B cell (primary cell): ENCODE results near the gene C2CD3. TPM values are rescaled to one million over a fixed set of nuclear protein-coding genes. Genes with fewer than 3 reads are reported as not detected.
A peak's percentile ranks its signal among the peaks of the same experiment; 100 is the strongest.

Source experiments
- ATAC-seq: fragments of 200-7000 bp; cut with Tn5 transposase; one replicate; pipeline ENCODE4 v1.10.0; 2021; ENCODE audit warnings: low read depth, mild to moderate bottlenecking, moderate number of reproducible peaks, moderate library complexity
- CTCF ChIA-PET: fragments of 350-600 bp; sonication (Branson Sonifier 250); formaldehyde crosslinking; loops from one replicate; lab custom pipeline; 2021; ENCODE audit warnings: antibody characterized with exemption, inconsistent platforms; lab: Charles Lee
- POLR2A ChIA-PET: fragments of 350-600 bp; sonication (Branson Sonifier 250); formaldehyde crosslinking; loops from one replicate; lab custom pipeline; 2021; ENCODE audit warnings: antibody characterized with exemption; lab: Charles Lee
- DNase-seq: peaks from one replicate; pipeline ENCODE4 v3.0.0; 2013
- H2AFZ ChIP-seq: 2 replicates; pipeline ENCODE4 v1.6.1; 2012; ENCODE audit warnings: mild to moderate bottlenecking, low read depth, low read length; ENCODE audit not compliant: insufficient read depth, poor library complexity, severe bottlenecking
- H3K27ac ChIP-seq, 2 donors: 1 replicate in 1 of 2; 2 replicates in 1 of 2; pipeline ENCODE4 v1.5.1; 2012 to 2013; ENCODE audit warnings: low read length in 2 of 2, mild to moderate bottlenecking in 2 of 2, moderate library complexity in 1 of 2
- H3K27me3 ChIP-seq, 4 experiments: fragments of 200-600 bp in 1 of 4; sonication (generic) in 1 of 4; replicated peaks in 1 of 4; 1 replicate in 2 of 4; 2 replicates in 2 of 4; pipeline versions ENCODE4 v1.6.1 to v1.7.0; 2013 to 2016; ENCODE audit warnings: low read length in 3 of 4, mild to moderate bottlenecking in 2 of 4, mixed read lengths in 1 of 4, moderate library complexity in 1 of 4; ENCODE audit not compliant: insufficient read depth in 4 of 4, control insufficient read depth in 3 of 4; ENCODE audit errors: control extremely low read depth in 1 of 4
- H3K36me3 ChIP-seq, 2 experiments: replicated peaks in 1 of 2; 1 replicate in 1 of 2; 2 replicates in 1 of 2; pipeline versions ENCODE4 v1.6.1 to v1.7.1; 2013; ENCODE audit warnings: low read length in 1 of 2; ENCODE audit not compliant: insufficient read depth in 2 of 2, control insufficient read depth in 1 of 2; ENCODE audit errors: control extremely low read depth in 1 of 2, extremely low read depth in 1 of 2
- H3K4me1 ChIP-seq, 2 donors: fragments of 200-600 bp in 1 of 2; sonication (generic) in 1 of 2; 1 replicate in 1 of 2; 2 replicates in 1 of 2; pipeline versions ENCODE4 v1.5.1 to v1.6.1; 2013 to 2017; ENCODE audit warnings: low read length in 2 of 2; ENCODE audit not compliant: control insufficient read depth in 2 of 2, insufficient read depth in 2 of 2
- H3K4me2 ChIP-seq: replicated peaks from 2 replicates; pipeline ENCODE3; 2012; ENCODE audit warnings: mild to moderate bottlenecking, low read depth, low read length; ENCODE audit not compliant: poor library complexity, severe bottlenecking
- H3K4me3 ChIP-seq, 5 experiments: fragments of 200-600 bp in 1 of 5; sonication (generic) in 1 of 5; 1 replicate in 3 of 5; 2 replicates in 2 of 5; pipeline versions ENCODE4 v1.5.1 to v1.7.0; 2011 to 2016; ENCODE audit warnings: low read length in 4 of 5, mild to moderate bottlenecking in 4 of 5, low read depth in 2 of 5, control low read depth in 1 of 5, moderate library complexity in 1 of 5; ENCODE audit not compliant: insufficient read depth in 1 of 5; ENCODE audit errors: control extremely low read depth in 1 of 5, extremely low read depth in 1 of 5
- H3K79me2 ChIP-seq: fragments of 200-600 bp; sonication (generic); one replicate; pipeline ENCODE4 v1.6.0; 2016; ENCODE audit warnings: low read length; ENCODE audit not compliant: control insufficient read depth, insufficient read depth
- H3K9ac ChIP-seq: fragments of 200-600 bp; sonication (generic); 2 replicates; pipeline ENCODE4 v1.6.1; 2017; ENCODE audit warnings: mild to moderate bottlenecking, low read length, moderate library complexity
- H3K9me3 ChIP-seq, 3 donors: one replicate each; pipeline versions ENCODE4 v1.6.1 to v1.7.1; 2013; ENCODE audit warnings: low read length in 2 of 3; ENCODE audit not compliant: control insufficient read depth in 2 of 3, insufficient read depth in 1 of 3; ENCODE audit errors: control extremely low read depth in 1 of 3
- H4K20me1 ChIP-seq: 2 replicates; pipeline ENCODE4 v1.6.0; 2012; ENCODE audit warnings: mild to moderate bottlenecking, low read length; ENCODE audit not compliant: insufficient read depth, control insufficient read depth, poor library complexity, severe bottlenecking
- H3K27ac Mint-ChIP-seq: one replicate; pipeline ENCODE4 v1.8.0; 2021; ENCODE audit warnings: mixed read lengths
- H3K27me3 Mint-ChIP-seq: one replicate; pipeline ENCODE4 v1.8.0; 2021; ENCODE audit warnings: mixed read lengths
- H3K4me1 Mint-ChIP-seq: one replicate; pipeline ENCODE4 v1.8.0; 2021; ENCODE audit warnings: mixed read lengths
- H3K4me3 Mint-ChIP-seq: one replicate; pipeline ENCODE4 v1.8.0; 2021; ENCODE audit warnings: mixed read lengths
- H3K9me3 Mint-ChIP-seq: one replicate; pipeline ENCODE4 v1.8.0; 2022; ENCODE audit warnings: mixed read lengths; ENCODE audit not compliant: insufficient read depth
- EZH2 ChIP-seq: IDR thresholded peaks from 2 replicates; pipeline ENCODE4 v1.6.1; 2012; ENCODE audit warnings: borderline replicate concordance, low read depth, mild to moderate bottlenecking, moderate library complexity, low read length; ENCODE audit not compliant: insufficient read depth, poor library complexity, severe bottlenecking
- WGBS: methylation state at CpG from one replicate; pipeline ENCODE4 v1.1.5; 2013; ENCODE audit warnings: missing lambda C conversion rate; ENCODE audit not compliant: insufficient coverage; 5-methylcytosine and 5-hydroxymethylcytosine counted together
- intact Hi-C: fragments of 100-400 bp; cut with micrococcal nuclease; formaldehyde crosslinking; loops from one replicate; pipeline ENCODE4 v1.10.0; 2022
- polyA plus RNA-seq: library from polyadenylated mRNA; depleted of rRNA; stranded (reverse); fragments of >200 nt; gene quantifications from 2 replicates; pipeline ENCODE4 v1.2.3, GENCODE V29; 2012
- total RNA-seq, 2 donors: library from RNA; stranded (reverse); fragments of 120-200 nt in 1 of 2; gene quantifications; 1 replicate in 1 of 2; 2 replicates in 1 of 2; pipeline versions ENCODE4 v1.2.3 to v1.2.4, GENCODE V29; 2013 to 2022
- TF ChIP-seq, protein P1 (sequence below): fragments of 200-600 bp; IDR thresholded peaks from one replicate; pipeline ENCODE4 v1.8.0; 2022; ENCODE audit warnings: antibody characterized with exemption, mild to moderate bottlenecking

C2CD3 gene
- total and polyA plus RNA-seq, 2 donors (not counting 1 experiment from before 2014, with no cell fraction given) = 19.8 to 69.0 TPM

DNA sequence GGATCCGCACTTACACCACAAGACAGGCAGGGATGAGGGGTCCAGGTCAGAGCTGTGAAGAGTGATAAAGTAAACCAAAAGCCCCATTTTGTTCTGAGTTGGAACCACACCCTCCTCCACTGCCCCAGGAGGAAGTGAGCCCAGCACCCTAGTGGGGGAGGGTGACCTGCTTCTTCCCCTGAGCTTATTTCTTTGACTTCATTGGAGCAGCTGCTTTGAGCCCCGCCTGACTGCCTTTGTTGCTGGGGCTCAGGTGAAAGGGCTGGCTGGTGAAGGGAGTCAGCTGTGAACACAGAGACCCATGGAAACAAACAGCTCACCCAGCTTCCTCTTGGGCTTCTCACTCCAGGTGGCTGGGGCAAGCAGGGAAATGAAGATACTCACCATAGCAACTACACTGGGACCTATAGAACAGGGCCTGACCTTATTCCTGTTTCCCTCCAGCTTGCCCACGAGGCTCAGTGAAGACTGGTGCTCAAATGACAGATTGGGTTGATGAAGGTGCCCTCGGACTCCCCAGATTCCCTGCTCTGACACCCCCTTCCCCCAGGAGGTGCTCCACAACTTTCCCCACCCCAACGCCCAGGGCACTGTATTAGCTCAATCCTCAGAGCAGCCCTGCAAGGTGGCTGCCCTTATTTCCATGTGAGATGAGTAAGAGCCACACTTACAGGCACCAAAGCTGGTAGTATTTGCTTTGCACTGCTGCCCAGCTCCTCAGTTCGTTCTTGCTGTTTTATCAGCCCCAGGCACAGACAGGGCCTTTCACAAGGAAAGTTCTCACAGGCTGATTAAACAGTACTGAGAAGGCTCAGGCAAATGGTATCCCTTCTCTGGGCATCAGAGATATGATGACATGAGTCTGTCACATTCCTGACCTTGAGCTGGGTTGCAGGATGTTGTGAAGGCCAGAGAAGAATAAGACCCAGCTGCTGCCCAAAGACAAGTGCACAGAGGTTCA lies 190.5 kb downstream of the C2CD3 start:
- Histone ChIP-seq H3K36me3 (peaks cover 26 to 62% of the 10 kb centered on the region in 2 experiments), H3K4me2 (peak overlapping the region; percentile 96), H3K79me2 (peaks cover 65% of the 10 kb centered on the region), H4K20me1 (peaks cover 56% of the 10 kb centered on the region), H3K4me1 (peaks cover 63 to 78% of the 10 kb centered on the region in 2 donors), H3K9me3 (no peaks in the 10 kb centered on the region), H3K27ac (peak overlapping the region; percentile 94 to 99), H3K27me3 (no peaks in the 10 kb centered on the region), H3K9ac (peak overlapping the region; percentile 97), H3K4me3 (peak overlapping the region; percentile 86 to 100 (median 96)), H2AFZ (no peak overlapping the region)
- peaks cover 76% of the 10 kb centered on the region for H3K4me1 Mint-ChIP-seq
- TF ChIP-seq EZH2 = no peak
- TF ChIP-seq, protein P1, sequence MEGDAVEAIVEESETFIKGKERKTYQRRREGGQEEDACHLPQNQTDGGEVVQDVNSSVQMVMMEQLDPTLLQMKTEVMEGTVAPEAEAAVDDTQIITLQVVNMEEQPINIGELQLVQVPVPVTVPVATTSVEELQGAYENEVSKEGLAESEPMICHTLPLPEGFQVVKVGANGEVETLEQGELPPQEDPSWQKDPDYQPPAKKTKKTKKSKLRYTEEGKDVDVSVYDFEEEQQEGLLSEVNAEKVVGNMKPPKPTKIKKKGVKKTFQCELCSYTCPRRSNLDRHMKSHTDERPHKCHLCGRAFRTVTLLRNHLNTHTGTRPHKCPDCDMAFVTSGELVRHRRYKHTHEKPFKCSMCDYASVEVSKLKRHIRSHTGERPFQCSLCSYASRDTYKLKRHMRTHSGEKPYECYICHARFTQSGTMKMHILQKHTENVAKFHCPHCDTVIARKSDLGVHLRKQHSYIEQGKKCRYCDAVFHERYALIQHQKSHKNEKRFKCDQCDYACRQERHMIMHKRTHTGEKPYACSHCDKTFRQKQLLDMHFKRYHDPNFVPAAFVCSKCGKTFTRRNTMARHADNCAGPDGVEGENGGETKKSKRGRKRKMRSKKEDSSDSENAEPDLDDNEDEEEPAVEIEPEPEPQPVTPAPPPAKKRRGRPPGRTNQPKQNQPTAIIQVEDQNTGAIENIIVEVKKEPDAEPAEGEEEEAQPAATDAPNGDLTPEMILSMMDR = no peak
- H3K4me3 Mint-ChIP-seq = peak overlapping the region; percentile 99
- peak; percentile 59 for ATAC-seq
- 6% methylated on average over 4 of the region's 6 CpGs for WGBS
- ChIA-PET CTCF (interaction anchor here (0.8 to 7.4 kb wide), 15 partner anchors 9 to 191 kb away, joined by 3 to 97 read pairs (median 6); partner anchors contain the start of genes C2CD3 and PPME1), POLR2A (interaction anchor here (0.9 to 8.8 kb wide), 11 partner anchors 10 to 54 kb away, joined by 3 to 155 read pairs (median 21); no protein-coding TSS in a partner anchor)
- H3K9me3 Mint-ChIP-seq = no peaks in the 10 kb centered on the region
- no peaks in the 10 kb centered on the region for H3K27me3 Mint-ChIP-seq
- peak; percentile 95 for DNase-seq
- intact Hi-C loops = loop anchor here (1.0 to 5.0 kb wide), 4 partner anchors 15 to 1758 kb away; partner anchors contain the start of gene INPPL1
- H3K27ac Mint-ChIP-seq = peak overlapping the region; percentile 99
